GM12872 (cell line): Measurements from ENCODE around the gene ALDH3B1.

Source experiments
- TF ChIP-seq, protein P1 (sequence below): IDR thresholded peaks from 3 replicates; pipeline ENCODE4 v1.5.1; 2011; ENCODE audit warnings: low read depth, mild to moderate bottlenecking, low read length, moderate library complexity; ENCODE audit not compliant: insufficient read depth

ALDH3B1 gene

GRCh38 chr11:68052137-68052873 lies 42.2 kb downstream of the ALDH3B1 start:
- TF ChIP-seq, protein P1, sequence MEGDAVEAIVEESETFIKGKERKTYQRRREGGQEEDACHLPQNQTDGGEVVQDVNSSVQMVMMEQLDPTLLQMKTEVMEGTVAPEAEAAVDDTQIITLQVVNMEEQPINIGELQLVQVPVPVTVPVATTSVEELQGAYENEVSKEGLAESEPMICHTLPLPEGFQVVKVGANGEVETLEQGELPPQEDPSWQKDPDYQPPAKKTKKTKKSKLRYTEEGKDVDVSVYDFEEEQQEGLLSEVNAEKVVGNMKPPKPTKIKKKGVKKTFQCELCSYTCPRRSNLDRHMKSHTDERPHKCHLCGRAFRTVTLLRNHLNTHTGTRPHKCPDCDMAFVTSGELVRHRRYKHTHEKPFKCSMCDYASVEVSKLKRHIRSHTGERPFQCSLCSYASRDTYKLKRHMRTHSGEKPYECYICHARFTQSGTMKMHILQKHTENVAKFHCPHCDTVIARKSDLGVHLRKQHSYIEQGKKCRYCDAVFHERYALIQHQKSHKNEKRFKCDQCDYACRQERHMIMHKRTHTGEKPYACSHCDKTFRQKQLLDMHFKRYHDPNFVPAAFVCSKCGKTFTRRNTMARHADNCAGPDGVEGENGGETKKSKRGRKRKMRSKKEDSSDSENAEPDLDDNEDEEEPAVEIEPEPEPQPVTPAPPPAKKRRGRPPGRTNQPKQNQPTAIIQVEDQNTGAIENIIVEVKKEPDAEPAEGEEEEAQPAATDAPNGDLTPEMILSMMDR = no peak

DNA sequence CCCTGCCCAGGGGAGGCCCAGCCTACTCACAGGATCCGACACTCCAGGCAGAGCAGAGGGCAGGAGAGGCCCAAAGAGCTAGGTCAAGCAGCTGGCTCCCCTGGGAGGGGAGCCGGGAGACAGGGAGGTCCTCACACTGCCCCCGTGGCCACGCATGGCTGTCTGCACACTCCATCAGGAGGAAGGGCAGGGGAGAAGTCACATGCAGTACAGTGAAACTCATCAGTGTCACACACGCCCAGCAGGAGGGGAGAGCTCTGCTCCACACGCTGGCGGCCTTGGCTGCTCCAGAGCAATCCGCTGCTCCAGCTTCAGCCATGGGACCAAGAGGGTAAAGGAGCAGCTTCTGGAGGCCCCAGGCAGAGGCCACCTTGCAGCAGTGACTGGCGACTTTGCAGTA lies 43.0 kb downstream of the ALDH3B1 start:
- TF ChIP-seq, protein P1 = no peak

GRCh38 chr11:68053981-68054812 lies 44.1 kb downstream of the ALDH3B1 start:
- TF ChIP-seq, protein P1 = no peak

DNA sequence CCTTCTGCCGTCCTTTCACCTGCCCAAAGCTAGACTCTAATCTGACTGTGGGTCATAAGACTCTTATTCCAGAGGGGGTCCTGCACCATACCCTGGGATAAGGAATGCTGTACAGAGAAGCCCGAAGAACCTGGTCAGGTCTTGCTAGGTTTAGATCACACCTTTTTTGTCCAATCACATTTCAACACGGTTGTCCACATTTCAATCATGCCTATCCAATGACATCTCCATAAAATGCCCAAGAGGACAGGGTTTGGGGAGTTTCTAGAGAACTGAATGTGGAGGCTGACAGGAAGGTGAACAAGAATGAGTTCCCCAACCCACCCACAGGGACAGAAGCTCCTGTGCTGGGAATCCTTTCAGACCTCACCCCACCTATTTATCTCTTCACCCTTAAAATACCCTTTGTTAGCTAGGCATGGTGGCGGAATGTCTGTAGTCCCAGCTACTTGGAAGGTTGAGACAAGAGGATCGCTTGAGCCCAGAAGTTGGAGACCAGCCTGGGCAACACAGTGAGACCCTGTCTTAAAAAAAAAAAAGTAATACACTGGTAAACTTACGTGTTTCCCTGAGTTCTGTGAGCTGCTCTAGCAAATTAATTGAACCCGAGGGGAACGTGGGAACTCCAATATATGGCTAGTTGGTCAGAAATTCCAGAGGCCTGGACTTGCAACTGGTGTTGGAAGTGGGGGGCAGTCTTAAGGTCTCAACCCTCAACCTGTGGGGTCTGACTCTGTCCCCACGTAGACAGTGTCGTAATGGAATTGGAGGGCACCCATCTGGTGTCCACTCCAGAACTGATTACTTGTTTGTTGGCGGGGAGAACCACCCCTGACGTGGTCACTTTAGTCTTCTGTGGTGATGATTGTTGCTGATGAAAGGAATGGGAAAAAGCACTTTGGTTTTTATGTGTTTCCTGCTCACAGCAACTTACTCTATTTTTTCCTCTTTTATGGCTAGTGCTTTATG lies 46.5 kb downstream of the ALDH3B1 start:
- TF ChIP-seq, protein P1 = no peak

- TF ChIP-seq, protein P1 = no peak
Measured at GRCh38 chr11:68057807-68058206, 47.7 kb downstream of the ALDH3B1 start.

GRCh38 chr11:68061508-68061907 lies 51.4 kb downstream of the ALDH3B1 start:
- TF ChIP-seq, protein P1 = no peak
